Measurements from ENCODE around the gene UBXN7.
"Not testable (repeated sequence)": the region's sequence is repeated elsewhere in the genome, so short reads cannot be mapped to it uniquely, and the experiment has no call there.

UBXN7 gene

DNA sequence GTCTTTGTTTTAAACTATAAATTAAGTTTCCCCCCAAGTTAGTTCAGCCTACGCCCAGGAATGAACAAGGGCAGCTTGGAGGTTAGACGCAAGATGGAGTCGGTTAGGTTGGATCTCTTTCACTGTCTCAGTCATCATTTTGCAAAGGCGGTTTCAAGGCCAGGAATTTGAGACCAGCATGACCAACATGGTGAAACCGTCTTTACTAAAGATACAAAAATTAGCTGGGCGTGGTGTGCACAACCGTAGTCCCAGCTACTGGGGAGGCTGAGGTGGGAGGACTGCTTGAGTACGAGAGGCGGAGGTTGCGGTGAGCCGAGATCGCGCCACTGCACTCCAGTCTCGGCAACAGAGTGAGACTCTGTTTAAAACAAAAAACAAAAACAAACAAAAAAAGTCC, 88.3 kb downstream of the UBXN7 start:
- not testable (repeated sequence) for H3K9me3 Mint-ChIP-seq; H3K4me3 Mint-ChIP-seq; H3K27ac Mint-ChIP-seq (ENCODE audit: low read depth); H3K27me3 Mint-ChIP-seq; DNase-seq (ENCODE audit: low spot score in 2 of 2); H3K36me3 Mint-ChIP-seq (ENCODE audit: insufficient read depth); H3K4me1 Mint-ChIP-seq; ATAC-seq (replicated peaks; ENCODE audit: extremely low read depth, poor library complexity, severe bottlenecking)

DNA sequence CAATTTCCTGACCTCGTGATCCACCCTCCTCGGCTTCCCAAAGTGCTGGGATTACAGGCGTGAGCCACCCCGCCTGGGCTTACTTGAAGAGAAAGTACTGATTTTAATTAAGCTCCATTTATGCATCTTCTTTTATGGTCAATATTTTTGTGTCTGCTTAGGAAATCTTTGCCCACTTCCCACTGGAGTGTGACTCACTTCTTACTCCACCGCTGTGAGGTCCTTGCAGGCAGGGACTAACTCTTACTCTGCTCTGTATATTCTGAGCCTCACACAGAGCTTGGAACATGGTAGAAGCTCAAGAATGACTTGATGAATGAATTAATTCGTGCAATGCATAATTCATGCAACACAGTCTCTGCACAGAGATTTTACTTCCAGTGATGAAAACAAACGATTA, 91.1 kb downstream of the UBXN7 start:
- ATAC-seq (replicated peaks; ENCODE audit: extremely low read depth, poor library complexity, severe bottlenecking) = no peak
- Mint-ChIP-seq H3K36me3 (ENCODE audit: insufficient read depth) (no peaks in the 10 kb centered on the region), H3K27me3 (peaks cover 8% of the 10 kb centered on the region), H3K9me3 (no peaks in the 10 kb centered on the region), H3K4me3 (no peak overlapping the region), H3K4me1 (peaks cover 11% of the 10 kb centered on the region), H3K27ac (ENCODE audit: low read depth) (no peak overlapping the region)
- no peak for DNase-seq (ENCODE audit: low spot score in 2 of 2)

DNA sequence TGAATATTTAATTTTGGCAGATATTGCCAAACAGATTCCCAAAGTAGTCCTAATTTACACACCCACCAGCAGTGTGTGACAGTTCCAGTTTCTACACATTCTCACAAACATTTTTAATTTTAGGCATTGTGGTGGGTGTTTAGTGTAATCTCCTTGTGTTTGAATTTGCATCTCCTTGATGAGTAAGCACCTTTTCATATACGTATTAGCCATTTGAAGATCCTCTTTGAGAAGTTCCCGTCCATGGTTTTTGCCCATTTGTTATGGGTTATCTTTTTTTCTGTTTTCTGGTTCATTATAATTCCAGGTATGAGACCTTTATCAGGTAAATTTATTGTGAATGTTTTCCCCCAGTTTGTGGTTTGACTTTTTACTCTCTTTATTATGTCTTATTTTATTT, 91.8 kb downstream of the UBXN7 start:
- Mint-ChIP-seq H3K9me3 (no peaks in the 10 kb centered on the region), H3K4me3 (no peak overlapping the region), H3K4me1 (peaks cover 6% of the 10 kb centered on the region), H3K27ac (ENCODE audit: low read depth) (no peak overlapping the region), H3K27me3 (peaks cover 8% of the 10 kb centered on the region), H3K36me3 (ENCODE audit: insufficient read depth) (no peaks in the 10 kb centered on the region)
- no peak for ATAC-seq (replicated peaks; ENCODE audit: extremely low read depth, poor library complexity, severe bottlenecking)
- no peak for DNase-seq (ENCODE audit: low spot score in 2 of 2)

DNA sequence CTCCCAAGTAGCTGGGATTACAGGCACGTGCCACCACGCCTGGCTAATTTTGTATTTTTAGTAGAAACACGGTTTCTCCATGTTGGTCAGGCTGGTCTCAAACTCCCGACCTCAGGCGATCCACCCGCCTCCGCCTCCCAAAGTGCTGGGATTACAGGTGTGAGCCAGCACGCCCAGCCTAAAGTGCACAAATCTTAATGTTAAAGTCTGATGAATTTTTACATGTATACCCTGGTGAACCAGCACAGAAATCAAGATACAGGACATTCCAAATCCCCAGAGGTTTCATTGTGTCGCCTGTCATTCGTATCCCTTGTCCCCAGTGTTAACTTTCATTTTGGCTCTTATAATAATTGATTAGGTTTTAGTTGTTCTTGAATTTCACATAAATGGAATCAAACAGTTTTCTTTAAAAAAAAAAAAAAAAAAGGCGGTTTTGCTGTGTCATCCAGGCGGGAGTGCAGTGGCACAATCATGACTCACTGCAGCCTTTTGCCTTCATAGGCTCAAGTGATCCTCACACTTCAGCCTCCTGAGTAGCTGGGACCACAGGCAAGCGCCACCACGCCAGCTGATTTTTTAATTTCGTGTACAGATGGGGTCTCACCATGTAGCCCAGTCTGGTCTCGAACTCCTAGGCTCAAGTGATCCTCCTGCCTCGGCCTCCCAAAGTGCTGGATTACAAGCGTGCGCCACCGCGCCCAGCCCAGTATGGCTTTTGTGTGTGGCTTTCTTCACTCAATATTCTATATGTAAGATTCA, 92.6 kb downstream of the UBXN7 start:
- Mint-ChIP-seq H3K27ac (ENCODE audit: low read depth) (no peak overlapping the region), H3K4me3 (no peak overlapping the region), H3K27me3 (peaks cover 8% of the 10 kb centered on the region), H3K9me3 (no peaks in the 10 kb centered on the region), H3K36me3 (ENCODE audit: insufficient read depth) (no peaks in the 10 kb centered on the region), H3K4me1 (peaks cover 4% of the 10 kb centered on the region)
- ATAC-seq (replicated peaks; ENCODE audit: extremely low read depth, poor library complexity, severe bottlenecking) (no peak), DNase-seq (ENCODE audit: low spot score in 2 of 2) (no peak)

DNA sequence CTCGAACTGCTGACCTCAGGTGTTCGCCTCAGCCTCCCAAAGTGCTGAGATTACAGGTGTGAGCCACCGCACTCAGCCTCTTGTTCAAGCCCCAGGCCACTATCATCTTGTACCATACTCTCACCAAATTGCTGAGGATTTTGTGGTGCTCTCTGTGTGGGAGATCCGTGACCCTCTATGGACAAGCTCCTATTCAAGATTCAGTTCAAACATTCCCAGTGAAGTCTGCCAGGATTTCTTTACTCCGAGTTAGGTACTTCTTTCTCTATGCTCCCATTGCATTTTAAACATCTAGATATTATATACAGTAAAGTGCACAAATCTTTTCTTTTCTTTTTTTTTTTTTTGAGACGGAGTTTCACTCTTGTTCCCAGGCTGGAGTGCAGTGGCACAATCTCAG, 93.2 kb downstream of the UBXN7 start:
- ATAC-seq (replicated peaks; ENCODE audit: extremely low read depth, poor library complexity, severe bottlenecking) = no peak
- peaks cover 8% of the 10 kb centered on the region for H3K27me3 Mint-ChIP-seq
- peak overlapping the region; percentile 18 for H3K4me3 Mint-ChIP-seq

DNA sequence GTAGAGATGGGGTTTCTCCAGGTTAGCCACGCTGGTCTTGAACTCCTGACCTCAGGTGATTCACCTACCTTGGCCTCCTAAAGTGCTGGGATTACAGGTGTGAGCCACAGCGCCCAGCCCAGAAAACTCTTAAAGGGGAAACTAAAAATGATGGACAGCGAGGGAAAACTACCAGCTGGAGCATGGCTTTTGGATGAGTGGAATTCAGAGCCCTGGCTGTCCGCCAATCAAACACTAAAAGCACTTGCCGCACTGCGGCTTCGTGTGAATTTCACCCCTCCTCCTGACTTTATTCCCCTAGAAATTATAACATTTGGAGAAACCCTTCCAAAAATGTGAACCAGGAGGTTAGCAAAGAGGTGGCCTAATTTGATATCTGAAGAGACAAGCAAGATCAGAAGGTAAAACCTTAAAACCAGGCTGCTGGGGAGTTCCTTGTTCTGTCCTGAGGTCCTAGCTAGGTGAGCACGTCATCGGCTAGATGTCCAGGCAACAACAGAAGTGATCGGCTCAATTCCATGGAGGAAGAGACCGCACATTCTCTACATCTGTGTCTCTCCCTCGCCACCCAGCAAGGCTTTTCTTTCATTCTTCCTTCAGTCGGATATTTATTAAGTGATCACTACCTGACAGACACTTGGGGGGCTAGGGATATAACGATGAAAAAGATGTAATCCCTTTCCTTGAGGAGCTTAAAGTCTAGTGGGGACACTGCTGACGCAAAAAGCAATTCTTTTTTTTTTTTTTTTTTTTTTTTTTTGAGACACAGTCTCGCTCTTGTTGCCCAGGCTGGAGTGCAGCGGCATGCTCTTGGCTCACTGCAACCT, 95.7 kb downstream of the UBXN7 start:
- no peak for ATAC-seq (replicated peaks; ENCODE audit: extremely low read depth, poor library complexity, severe bottlenecking)
- Mint-ChIP-seq H3K36me3 (ENCODE audit: insufficient read depth) (no peaks in the 10 kb centered on the region), H3K27me3 (peaks cover 8% of the 10 kb centered on the region)

More for the DNA sequence above, 93.2 kb downstream of the UBXN7 start:
- H3K9me3 Mint-ChIP-seq = no peaks in the 10 kb centered on the region
- no peak for DNase-seq (ENCODE audit: low spot score in 2 of 2)
- H3K27ac Mint-ChIP-seq (ENCODE audit: low read depth) = peak overlapping the region; percentile 41
- no peaks in the 10 kb centered on the region for H3K36me3 Mint-ChIP-seq (ENCODE audit: insufficient read depth)
- H3K4me1 Mint-ChIP-seq = peaks cover 4% of the 10 kb centered on the region

DNA sequence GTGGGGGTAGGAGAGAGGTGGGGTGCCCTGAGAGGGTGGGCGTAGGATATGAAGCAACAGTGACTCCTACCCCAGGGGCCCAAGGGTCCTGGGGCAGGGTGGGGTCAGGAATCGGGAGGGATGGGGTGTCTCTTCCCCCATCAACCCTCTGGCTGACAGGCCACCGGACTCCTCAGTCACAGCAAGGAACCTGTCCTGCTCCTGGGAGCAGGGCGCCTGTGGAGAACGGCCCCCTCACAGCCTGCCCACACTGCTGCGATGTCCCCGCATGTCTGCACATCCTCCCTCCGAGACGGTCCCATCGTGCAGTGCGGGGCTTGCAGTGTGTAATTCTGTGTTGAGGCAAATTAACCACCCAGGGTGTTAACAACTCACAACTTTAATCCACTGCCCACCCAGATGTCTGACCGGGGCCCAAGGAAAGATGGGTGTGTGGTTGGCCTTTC, 96.7 kb downstream of the UBXN7 start:
- no peaks in the 10 kb centered on the region for H3K36me3 Mint-ChIP-seq (ENCODE audit: insufficient read depth)
- H3K27me3 Mint-ChIP-seq = peaks cover 8% of the 10 kb centered on the region
- H3K27ac Mint-ChIP-seq (ENCODE audit: low read depth) = no peak overlapping the region
- no peaks in the 10 kb centered on the region for H3K9me3 Mint-ChIP-seq
- no peak overlapping the region for H3K4me3 Mint-ChIP-seq
- peaks cover 4% of the 10 kb centered on the region for H3K4me1 Mint-ChIP-seq
- ATAC-seq (replicated peaks; ENCODE audit: extremely low read depth, poor library complexity, severe bottlenecking) (peak; percentile 14), DNase-seq (ENCODE audit: low spot score in 2 of 2) (no peak)

More for the DNA sequence above, 95.7 kb downstream of the UBXN7 start:
- Mint-ChIP-seq H3K4me3 (no peak overlapping the region), H3K9me3 (no peaks in the 10 kb centered on the region), H3K27ac (ENCODE audit: low read depth) (no peak overlapping the region), H3K4me1 (peaks cover 4% of the 10 kb centered on the region)
- no peak for DNase-seq (ENCODE audit: low spot score in 2 of 2)

DNA sequence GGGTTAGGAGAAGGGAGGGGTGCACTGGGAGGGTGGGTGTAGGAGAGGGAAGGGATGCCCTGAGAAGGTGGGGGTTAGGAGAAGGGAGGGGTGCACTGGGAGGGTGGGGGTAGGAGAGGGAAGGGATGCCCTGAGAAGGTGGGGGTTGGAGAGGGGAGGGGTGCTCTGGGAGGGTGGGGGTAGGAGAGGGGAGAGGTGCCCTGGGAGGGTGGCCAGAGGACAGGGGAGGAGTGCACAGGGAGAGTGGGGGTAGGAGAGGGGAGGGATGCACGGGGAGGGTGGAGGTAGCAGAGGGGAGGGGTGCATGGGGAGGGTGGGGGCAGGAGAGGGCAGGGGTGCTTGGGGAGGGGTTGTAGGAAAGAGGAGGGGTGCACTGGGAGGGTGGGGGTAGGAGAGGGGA, 97.2 kb downstream of the UBXN7 start:
- peaks cover 8% of the 10 kb centered on the region for H3K27me3 Mint-ChIP-seq
- no peak overlapping the region for H3K27ac Mint-ChIP-seq (ENCODE audit: low read depth)
- H3K4me1 Mint-ChIP-seq = peaks cover 4% of the 10 kb centered on the region
- ATAC-seq (replicated peaks; ENCODE audit: extremely low read depth, poor library complexity, severe bottlenecking) (no peak), DNase-seq (ENCODE audit: low spot score in 2 of 2) (no peak)
- peaks cover 2% of the 10 kb centered on the region for H3K36me3 Mint-ChIP-seq (ENCODE audit: insufficient read depth)
- no peak overlapping the region for H3K4me3 Mint-ChIP-seq
- no peaks in the 10 kb centered on the region for H3K9me3 Mint-ChIP-seq

DNA sequence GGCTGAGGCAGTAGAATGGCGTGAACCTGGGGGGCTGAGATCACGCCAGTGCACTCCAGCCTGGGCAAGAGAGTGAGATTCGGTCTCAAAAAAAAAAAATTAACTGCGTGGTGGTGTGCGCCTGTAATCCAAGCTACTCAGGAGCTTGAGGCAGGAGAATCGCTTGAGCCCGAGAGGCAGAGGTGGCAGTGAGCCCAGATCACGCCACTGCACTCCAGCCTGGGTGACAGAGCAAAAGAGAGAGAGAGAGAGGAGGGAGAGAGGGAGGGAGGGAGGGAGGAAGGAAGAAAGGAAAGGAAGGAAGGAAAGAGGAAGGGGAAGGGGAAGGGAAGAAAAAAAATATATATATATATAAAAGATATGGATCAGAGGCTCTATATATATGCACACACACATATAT, 100.1 kb downstream of the UBXN7 start:
- Mint-ChIP-seq H3K4me3 (no peak overlapping the region), H3K27me3 (no peaks in the 10 kb centered on the region), H3K27ac (ENCODE audit: low read depth) (no peak overlapping the region), H3K4me1 (no peaks in the 10 kb centered on the region), H3K9me3 (no peaks in the 10 kb centered on the region), H3K36me3 (ENCODE audit: insufficient read depth) (peaks cover 4% of the 10 kb centered on the region)
- ATAC-seq (replicated peaks; ENCODE audit: extremely low read depth, poor library complexity, severe bottlenecking) (no peak), DNase-seq (ENCODE audit: low spot score in 2 of 2) (no peak)

DNA sequence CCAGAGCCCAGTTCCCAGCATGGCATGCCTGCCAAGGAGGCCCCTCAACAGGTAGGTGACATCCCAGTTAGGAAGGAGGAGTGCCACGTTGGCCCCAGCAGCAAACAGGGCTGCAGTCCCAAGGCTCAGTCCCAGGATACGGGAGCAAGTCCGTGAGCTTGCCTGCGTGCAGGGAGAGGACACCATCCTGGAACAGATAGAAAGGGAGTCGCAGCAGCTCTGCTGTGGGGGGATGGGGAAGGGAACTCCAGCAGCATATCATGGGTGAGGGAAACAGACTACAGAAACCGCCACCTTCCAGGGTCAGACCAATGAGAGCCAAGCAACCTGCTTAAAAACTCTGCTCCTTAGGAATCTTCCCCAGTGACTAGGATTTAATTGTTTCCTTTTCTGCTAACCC, 104.8 kb downstream of the UBXN7 start:
- H3K4me3 Mint-ChIP-seq = no peak overlapping the region
- DNase-seq (ENCODE audit: low spot score in 2 of 2) (no peak), ATAC-seq (replicated peaks; ENCODE audit: extremely low read depth, poor library complexity, severe bottlenecking) (no peak)
- no peaks in the 10 kb centered on the region for H3K4me1 Mint-ChIP-seq
- no peaks in the 10 kb centered on the region for H3K27me3 Mint-ChIP-seq
- H3K36me3 Mint-ChIP-seq (ENCODE audit: insufficient read depth) = peaks cover 4% of the 10 kb centered on the region
- no peaks in the 10 kb centered on the region for H3K9me3 Mint-ChIP-seq
- H3K27ac Mint-ChIP-seq (ENCODE audit: low read depth) = no peak overlapping the region

DNA sequence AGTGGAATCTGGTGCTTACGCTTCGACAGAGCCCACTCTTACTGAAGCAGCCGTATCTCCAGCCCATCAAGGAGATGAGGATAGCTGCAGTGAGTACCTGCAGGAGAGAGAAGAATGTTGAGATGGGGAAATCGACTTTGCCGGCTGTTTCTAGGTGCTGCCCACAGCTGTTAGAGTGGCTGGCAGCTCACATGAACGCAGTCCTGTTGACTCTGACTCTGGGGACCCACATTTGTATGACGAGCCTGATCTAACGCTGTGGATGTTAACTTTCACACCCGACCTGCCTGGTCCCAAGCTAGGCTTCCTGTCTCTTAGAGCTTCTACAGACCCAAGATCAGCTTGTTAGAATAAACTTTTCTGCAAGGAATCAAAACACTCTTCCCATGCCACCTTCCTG, 105.3 kb downstream of the UBXN7 start:
- Mint-ChIP-seq H3K27me3 (no peaks in the 10 kb centered on the region), H3K36me3 (ENCODE audit: insufficient read depth) (peaks cover 4% of the 10 kb centered on the region), H3K4me1 (no peaks in the 10 kb centered on the region), H3K4me3 (no peak overlapping the region), H3K9me3 (no peaks in the 10 kb centered on the region), H3K27ac (ENCODE audit: low read depth) (no peak overlapping the region)
- ATAC-seq (replicated peaks; ENCODE audit: extremely low read depth, poor library complexity, severe bottlenecking) = no peak
- no peak for DNase-seq (ENCODE audit: low spot score in 2 of 2)

DNA sequence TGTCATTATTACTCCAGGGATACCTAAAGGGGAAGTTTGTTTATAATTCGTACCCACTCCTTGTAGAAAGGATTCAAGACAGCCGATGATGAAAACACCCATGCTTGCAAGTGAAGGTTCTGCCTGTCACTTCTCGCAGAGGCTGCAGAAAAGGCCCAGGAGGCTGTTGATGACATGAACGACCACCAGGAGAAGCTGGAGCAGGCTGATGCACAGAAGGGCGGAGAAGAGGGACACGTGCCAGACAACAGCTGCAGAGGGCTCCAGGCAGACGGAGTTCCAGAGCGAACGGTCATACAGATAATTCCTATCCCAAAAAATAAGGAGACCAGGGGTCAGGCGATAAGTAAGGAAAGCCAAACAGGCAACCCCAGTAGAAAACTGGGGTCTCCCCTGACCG, 108.5 kb downstream of the UBXN7 start:
- Mint-ChIP-seq H3K4me3 (no peak overlapping the region), H3K27me3 (no peaks in the 10 kb centered on the region), H3K27ac (ENCODE audit: low read depth) (no peak overlapping the region), H3K36me3 (ENCODE audit: insufficient read depth) (peaks cover 2% of the 10 kb centered on the region), H3K4me1 (no peaks in the 10 kb centered on the region), H3K9me3 (no peaks in the 10 kb centered on the region)
- no peak for DNase-seq (ENCODE audit: low spot score in 2 of 2)
- no peak for ATAC-seq (replicated peaks; ENCODE audit: extremely low read depth, poor library complexity, severe bottlenecking)

DNA sequence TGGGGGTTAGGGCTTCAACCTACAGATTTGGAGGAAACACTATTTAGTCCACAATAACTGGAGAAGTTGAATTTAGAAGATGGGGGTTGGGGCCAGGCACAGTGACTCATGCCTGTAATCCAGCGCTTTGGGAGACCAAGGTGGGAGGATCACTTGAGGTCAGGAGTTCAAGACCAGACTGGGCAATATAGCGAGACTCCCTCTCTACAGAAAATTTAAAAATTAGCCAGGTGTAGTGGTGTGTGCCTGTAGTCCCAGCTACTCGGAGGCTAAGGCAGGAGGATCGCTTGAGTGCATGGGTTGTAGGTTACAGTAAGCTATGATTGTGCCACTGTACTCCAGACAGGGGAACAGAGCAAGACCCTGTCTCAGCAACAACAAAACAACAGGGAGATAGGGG, 109.2 kb downstream of the UBXN7 start:
- H3K27ac Mint-ChIP-seq (ENCODE audit: low read depth) = no peak overlapping the region
- no peak for ATAC-seq (replicated peaks; ENCODE audit: extremely low read depth, poor library complexity, severe bottlenecking)

More for the DNA sequence above, 109.2 kb downstream of the UBXN7 start:
- H3K36me3 Mint-ChIP-seq (ENCODE audit: insufficient read depth) = peaks cover 7% of the 10 kb centered on the region
- no peak for DNase-seq (ENCODE audit: low spot score in 2 of 2)
- H3K9me3 Mint-ChIP-seq = no peaks in the 10 kb centered on the region
- H3K27me3 Mint-ChIP-seq = no peaks in the 10 kb centered on the region
- H3K4me3 Mint-ChIP-seq = no peak overlapping the region
- H3K4me1 Mint-ChIP-seq = peaks cover 2% of the 10 kb centered on the region

Measured in central memory CD8-positive, alpha-beta T cell (primary cell).